Stimulated activated naive CD8-positive, alpha-beta T cell treated with anti-CD3 and anti-CD28 coated beads, Interleukin-15, amount 100 ng/mL, for 72 hours (primary cell): ENCODE measurements around the gene NRL.

Source experiments
- ATAC-seq: fragments of 150-1000 bp; cut with Tn5 transposase; 2 replicates; pipeline ENCODE4 v1.10.0; 2021; ENCODE audit warnings: mild to moderate bottlenecking, moderate library complexity
- DNase-seq, 2 donors: peaks; one replicate each; pipeline ENCODE4 v3.0.0; 2021 to 2022
- H3K27ac Mint-ChIP-seq, 2 donors: one replicate each; pipeline ENCODE4 v1.8.0; 2022; ENCODE audit warnings: mild to moderate bottlenecking in 2 of 2, mixed read lengths in 2 of 2, moderate library complexity in 2 of 2
- H3K27me3 Mint-ChIP-seq: one replicate; pipeline ENCODE4 v1.8.0; 2022; ENCODE audit warnings: mixed read lengths
- H3K4me1 Mint-ChIP-seq: one replicate; pipeline ENCODE4 v1.8.0; 2022; ENCODE audit warnings: mild to moderate bottlenecking, mixed read lengths
- H3K4me3 Mint-ChIP-seq, 2 donors: one replicate each; pipeline ENCODE4 v1.8.0; 2022; ENCODE audit warnings: mild to moderate bottlenecking in 2 of 2, mixed read lengths in 2 of 2, moderate library complexity in 1 of 2
- H3K9me3 Mint-ChIP-seq, 2 donors: one replicate each; pipeline ENCODE4 v1.8.0; 2022; ENCODE audit warnings: mixed read lengths in 2 of 2

Gene NRL

DNA sequence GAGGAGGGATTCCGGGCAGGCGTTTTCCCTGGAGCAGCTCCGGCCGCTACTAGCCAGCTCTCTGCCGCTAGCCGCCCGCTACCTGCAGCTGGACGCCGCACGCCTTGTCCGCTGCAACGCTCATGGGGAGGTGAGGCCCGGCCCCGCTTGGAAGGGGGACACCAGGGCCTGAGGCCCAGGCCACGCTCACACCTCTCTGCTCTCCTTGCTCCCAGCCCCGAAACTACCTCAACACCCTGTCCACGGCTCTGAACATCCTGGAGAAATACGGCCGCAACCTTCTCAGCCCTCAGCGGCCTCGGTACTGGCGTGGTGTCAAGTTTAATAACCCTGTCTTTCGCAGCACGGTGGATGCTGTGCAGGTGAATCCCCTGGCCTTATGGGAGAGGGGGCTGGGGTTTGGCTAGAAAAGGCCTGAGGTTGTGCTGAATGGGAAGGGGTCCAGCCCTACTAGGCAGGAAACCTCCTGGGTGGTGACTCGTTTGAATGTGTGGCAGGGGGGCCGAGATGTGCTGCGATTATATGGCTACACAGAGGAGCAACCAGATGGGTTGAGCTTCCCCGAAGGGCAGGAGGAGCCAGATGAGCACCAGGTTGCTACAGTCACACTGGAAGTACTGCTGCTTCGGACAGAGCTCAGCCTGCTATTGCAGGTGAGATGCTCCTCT is 33.1 kb upstream of the NRL start:
- Mint-ChIP-seq H3K27me3 (no peaks in the 10 kb centered on the region), H3K9me3 (no peaks in the 10 kb centered on the region), H3K4me1 (peaks cover 72% of the 10 kb centered on the region), H3K4me3 (peak overlapping the region; percentile 93 to 96), H3K27ac (peak overlapping the region; percentile 15 to 93)
- DNase-seq: no peak
- no peak for ATAC-seq

DNA sequence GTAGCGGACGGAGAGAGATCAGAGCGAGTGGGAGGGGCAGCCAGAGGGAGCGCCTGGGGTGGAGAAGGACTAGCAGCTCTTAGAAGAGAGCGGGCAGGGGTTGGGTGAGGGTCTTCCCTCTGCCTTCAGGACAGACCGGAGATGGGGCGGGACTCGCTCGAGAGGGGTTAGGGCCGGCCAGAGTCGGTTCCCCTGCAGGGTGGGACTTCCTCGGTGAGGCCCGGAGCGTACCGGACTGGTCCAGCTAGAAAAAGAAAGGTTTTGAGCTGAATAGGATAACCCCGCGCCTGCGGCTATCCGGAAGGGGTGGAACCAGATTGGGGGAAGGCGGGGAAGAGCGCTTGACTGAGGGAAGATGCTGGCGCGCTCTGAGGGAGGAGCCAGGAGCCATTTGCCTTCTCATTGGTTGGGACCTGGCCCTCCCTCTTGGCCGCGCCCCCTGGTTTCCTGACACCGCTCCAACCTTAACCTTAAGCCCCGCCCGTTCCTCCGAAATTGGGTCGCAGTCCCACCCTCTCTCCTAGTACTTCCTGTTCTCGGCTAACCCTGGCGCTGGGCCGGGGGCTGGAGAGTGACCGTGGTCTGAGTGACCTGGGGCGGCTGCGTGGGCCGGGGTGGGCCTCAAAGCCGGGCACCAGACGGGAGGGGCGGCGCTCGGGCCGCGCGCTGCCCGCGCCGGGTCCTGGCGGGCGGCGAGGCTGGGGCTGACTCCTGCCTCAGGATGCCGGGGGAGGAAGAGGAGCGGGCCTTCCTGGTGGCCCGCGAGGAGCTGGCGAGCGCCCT is 32.4 kb upstream of the NRL start, which contains the start of gene RNF31:
RNF31 (plus strand) TSS at position 521 of the 783 bp plus-strand sequence; CDS start at position 722, 201 bp downstream.
- peak; percentile 87 for ATAC-seq
- Mint-ChIP-seq H3K4me3 (peak within 1 kb of the TSS; percentile 93 to 96), H3K27me3 (no peaks in the 10 kb centered on the region), H3K27ac (peak within 1 kb of the TSS; percentile 95 to 96), H3K4me1 (peaks cover 80% of the 10 kb centered on the region), H3K9me3 (no peaks in the 10 kb centered on the region)
- peak; percentile 95 to 97 for DNase-seq

DNA sequence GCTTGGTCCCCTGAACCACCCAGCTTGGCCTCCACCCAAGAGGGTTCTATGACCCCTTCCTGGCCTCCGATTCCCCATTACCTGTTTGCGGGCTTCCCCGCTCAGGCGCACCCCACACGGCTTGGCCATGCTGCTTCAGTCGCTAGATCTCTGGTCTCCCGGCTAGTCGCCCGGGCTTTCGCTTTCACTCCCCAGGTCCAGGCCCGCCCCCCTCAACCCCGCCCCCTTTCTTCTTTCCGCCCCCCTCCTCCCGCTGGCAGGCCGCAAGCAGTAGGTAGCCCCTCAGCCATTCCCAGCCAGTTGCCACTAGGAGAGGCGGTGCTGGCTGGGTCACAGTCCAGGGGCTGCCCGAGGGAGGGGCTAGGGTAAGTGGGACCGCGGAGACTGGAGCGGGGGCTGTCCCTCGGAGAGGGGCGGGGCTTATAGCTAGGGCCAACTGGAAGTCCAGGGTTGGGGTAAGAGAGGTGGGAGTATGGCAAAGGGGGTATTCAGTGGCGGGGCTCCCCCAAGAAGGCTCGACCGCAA is 31.8 kb upstream of the NRL start, which contains the start of gene PSME2:
PSME2 (minus strand) TSS at position 158 of the 525 bp plus-strand sequence; CDS start at position 129, 29 bp downstream.
- peak within 1 kb of the TSS; percentile 95 to 96 for H3K27ac Mint-ChIP-seq
- H3K9me3 Mint-ChIP-seq: no peaks in the 10 kb centered on the region
- H3K27me3 Mint-ChIP-seq: no peaks in the 10 kb centered on the region
- peak; percentile 81 for ATAC-seq
- H3K4me3 Mint-ChIP-seq: peak within 1 kb of the TSS; percentile 93 to 96
- H3K4me1 Mint-ChIP-seq: peaks cover 85% of the 10 kb centered on the region
- DNase-seq: peak; percentile 96 to 98

DNA sequence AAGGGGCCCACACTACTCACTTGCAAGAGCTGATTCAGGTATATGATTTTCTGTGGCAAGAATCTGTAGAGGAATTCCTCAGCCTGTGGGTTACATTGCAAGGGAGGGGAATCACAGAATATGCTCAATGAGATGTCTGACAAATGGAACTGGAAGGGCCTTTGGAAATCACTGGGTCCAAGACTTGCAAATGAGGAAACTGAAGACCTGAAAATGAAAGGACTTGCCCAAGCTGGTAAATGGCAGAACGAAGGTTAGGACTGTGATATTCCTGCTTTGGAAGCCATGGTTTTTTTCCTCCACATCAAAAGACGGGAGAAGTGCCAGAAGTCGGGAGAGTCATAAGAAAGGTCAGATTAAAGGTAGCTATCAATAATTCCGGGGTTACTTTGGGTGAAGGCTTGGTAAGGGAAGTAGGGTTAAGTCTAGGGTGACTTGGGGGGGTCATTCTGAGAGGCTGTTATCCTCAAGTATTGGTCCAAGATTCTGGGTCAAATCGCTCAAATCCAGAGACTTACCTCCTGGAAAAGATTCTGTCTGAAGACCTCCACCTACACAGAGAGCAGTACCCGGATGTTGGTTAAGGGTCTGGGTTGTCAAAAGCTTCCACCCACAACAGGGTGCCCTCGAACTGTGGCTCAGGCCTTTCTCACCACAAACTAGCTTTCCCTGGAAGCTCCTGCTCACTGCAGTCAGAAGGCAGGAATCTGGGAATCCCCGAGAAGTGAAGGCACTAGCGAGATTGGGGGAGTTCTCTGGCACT is 31.1 kb upstream of the NRL start:
- Mint-ChIP-seq H3K4me3 (peak overlapping the region; percentile 93 to 96), H3K27ac (peak overlapping the region; percentile 95 to 96), H3K27me3 (no peaks in the 10 kb centered on the region), H3K9me3 (no peaks in the 10 kb centered on the region), H3K4me1 (peaks cover 80% of the 10 kb centered on the region)
- ATAC-seq (no peak), DNase-seq (no peak)

DNA sequence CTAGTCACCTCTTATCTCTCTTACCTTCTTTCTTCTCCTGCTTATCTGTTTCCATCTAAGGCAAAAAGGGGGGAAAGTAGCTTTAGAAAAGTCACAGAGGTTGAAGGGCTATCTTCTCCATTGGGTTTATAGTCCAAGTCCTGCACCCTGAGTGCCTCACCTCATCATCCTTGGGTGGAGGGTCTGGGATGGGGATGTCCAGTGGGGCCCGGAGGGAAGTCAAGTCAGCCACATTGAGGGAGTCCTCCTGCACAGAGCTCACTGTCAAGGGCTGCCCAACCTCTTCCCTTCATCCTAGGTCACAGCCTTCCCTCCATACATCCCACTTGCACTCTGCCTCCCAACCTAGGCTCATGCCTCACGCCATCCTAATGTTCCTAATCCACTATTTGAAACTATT is 30.5 kb upstream of the NRL start:
- DNase-seq (no peak), ATAC-seq (no peak)
- H3K27me3 Mint-ChIP-seq: no peaks in the 10 kb centered on the region
- peak overlapping the region; percentile 93 to 96 for H3K4me3 Mint-ChIP-seq
- no peaks in the 10 kb centered on the region for H3K9me3 Mint-ChIP-seq
- H3K27ac Mint-ChIP-seq: peak overlapping the region in 1 of 2 donors; percentile 80
- H3K4me1 Mint-ChIP-seq: peaks cover 73% of the 10 kb centered on the region

DNA sequence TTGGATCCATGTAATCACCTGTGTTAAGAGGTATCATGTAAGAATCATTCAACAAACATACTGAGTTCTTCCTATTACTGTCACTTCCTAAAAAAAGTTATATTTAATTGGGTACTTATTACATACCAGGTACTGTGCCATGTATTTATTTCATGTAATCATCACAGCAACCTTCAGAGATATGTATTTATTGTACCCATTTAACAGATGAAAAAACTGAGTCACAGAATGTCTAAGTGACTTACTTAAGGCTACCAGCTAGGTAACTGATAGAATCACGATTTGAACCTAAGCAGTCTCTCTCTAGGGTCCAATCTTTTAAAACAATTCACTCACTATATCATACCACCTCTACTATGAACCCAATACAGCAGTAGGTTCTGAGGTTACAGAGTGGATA is 29.7 kb upstream of the NRL start:
- no peak for ATAC-seq
- Mint-ChIP-seq H3K4me3 (peak overlapping the region; percentile 93 to 96), H3K27ac (no peak overlapping the region), H3K27me3 (no peaks in the 10 kb centered on the region), H3K9me3 (no peaks in the 10 kb centered on the region), H3K4me1 (peaks cover 70% of the 10 kb centered on the region)
- no peak for DNase-seq

DNA sequence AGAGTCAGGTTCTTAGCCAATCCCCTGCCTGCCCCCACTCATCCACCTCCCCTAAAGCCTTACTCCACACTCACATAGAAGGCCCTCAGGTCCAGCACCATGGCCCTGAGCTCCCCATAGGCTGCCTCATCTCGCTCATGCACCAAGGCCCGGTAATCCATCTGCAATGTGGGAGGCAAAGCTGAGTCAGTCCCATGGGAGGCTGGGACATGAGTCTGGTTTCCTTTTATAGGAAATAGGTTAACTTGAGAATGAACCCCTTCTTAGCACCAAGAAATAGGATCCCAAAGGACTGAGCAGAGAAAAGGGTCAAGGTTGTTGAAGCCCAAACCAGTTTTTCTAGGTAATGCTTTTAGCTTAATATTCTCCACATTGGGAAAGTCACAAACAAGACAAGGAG is 28.8 kb upstream of the NRL start:
- DNase-seq (no peak), ATAC-seq (no peak)
- Mint-ChIP-seq H3K4me1 (peaks cover 70% of the 10 kb centered on the region), H3K4me3 (peak overlapping the region in 1 of 2 donors; percentile 96), H3K27me3 (no peaks in the 10 kb centered on the region), H3K27ac (no peak overlapping the region), H3K9me3 (no peaks in the 10 kb centered on the region)

DNA sequence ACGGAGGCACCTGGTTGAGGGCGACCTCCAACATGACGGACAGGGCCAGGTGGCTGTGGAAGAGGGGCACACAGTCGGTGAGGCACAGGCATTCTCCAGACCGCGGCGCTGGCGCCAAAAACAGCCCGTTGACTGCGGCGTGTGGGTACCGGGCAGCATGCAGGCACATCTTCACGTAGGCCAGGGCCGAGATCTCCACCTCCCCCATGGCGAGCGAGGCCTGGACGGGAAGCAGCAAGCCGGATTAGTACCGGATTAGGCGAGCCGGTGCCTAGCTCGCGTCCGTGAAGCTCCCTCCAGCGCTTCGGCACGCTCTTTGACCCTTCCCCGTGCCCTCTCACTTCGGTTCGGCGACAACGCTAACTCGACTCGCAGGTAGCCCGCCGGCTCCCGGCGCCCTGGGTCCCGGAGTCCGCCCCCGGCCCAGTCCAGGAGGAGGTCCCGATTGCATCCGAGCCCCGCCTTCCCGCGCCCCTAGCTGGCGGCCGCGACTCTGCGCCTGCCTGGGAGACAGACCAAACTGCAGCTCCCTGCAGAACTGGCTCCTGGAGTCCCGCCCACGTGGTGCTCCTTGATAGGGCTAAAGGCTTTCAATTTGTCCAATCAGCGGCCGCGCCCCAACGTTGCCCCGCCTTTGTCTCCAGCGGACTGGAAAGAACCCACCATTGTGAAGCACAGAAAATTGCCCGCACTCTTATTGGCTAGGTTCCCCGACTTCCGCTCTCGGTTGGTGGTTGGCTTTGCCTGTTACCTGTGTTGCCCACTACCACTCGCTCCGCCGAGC is 26.5 kb upstream of the NRL start, which contains the start of gene EMC9:
EMC9 (minus strand) TSS at position 495 of the 784 bp plus-strand sequence; CDS start at position 208, 287 bp downstream.
- H3K27ac Mint-ChIP-seq: peak within 1 kb of the TSS; percentile 81 to 94
- H3K4me3 Mint-ChIP-seq: peak within 1 kb of the TSS; percentile 96
- ATAC-seq (peak; percentile 89), DNase-seq (peak; percentile 98 to 100)
- no peaks in the 10 kb centered on the region for H3K9me3 Mint-ChIP-seq
- peaks cover 80% of the 10 kb centered on the region for H3K4me1 Mint-ChIP-seq
- H3K27me3 Mint-ChIP-seq: no peaks in the 10 kb centered on the region

DNA sequence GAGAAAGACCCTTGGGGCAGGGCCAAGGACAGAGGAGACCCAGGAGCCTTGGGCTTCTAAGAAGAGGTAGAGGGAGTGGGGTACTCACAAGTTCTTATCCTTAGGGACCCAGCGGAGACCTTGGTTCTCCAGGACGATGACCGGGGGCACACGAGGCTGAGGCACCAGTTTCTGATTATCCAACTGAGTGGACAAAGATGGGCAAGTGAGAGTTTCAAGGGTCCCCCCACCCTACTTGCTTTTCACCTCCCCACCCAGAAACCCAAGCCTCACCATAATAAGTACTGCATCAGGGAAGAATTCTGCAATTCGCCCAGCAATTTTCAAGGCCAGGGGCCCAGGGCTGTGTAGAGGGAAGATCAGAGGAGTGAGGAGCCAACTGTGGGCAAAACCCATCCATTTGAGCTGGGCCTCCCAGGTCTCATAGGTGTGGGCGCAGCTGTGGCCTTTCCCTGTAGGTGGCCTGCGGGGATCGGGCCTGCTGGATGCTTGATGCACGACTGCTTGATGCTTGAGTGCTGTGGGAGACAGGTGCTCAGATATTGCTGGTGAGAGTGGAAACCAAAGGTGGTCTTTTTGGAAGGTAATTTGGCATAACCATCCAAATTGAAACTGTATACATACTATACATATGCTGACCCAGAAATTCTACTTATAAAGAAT is 24.7 kb upstream of the NRL start:
- DNase-seq (peak in 1 of 2 donors; percentile 42), ATAC-seq (no peak)
- peak overlapping the region; percentile 75 to 96 for H3K4me3 Mint-ChIP-seq
- no peaks in the 10 kb centered on the region for H3K27me3 Mint-ChIP-seq
- peaks cover 71% of the 10 kb centered on the region for H3K4me1 Mint-ChIP-seq
- peak overlapping the region in 1 of 2 donors; percentile 92 for H3K27ac Mint-ChIP-seq
- no peaks in the 10 kb centered on the region for H3K9me3 Mint-ChIP-seq

DNA sequence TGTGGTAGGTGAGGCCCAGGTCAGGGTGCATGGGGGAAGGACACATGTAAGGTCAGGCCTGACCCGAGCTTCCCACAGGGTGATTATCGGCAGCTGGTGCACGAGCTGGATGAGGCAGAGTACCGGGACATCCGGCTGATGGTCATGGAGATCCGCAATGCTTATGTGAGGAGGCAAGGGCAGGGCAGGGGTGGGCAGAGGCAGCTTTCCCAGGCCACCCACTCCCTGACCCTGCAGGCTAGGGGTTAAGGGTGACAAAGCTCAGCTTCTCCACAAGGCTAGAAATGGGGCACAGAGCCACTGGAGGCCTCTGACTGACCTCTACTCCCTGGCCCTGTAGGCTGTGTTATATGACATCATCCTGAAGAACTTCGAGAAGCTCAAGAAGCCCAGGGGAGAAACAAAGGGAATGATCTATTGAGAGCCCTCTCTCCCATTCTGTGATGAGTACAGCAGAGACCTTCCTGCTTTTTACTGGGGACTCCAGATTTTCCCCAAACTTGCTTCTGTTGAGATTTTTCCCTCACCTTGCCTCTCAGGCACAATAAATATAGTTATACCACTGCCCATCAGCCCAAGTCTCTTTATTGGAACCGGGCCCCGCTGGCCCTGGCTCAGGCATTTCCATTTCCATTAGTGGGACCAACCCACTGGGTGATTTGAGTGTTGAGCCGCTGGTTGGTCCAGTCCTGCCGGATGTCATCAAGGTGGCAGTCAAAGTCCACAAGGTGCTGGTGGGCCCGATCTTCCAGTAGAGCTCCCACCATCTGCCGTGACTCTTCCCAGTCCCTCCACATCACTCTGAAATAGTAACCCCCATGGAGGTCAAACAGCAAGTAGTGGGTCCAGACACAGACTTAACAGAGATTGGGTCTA is 23.9 kb upstream of the NRL start:
- ATAC-seq (no peak), DNase-seq (no peak)
- no peaks in the 10 kb centered on the region for H3K9me3 Mint-ChIP-seq
- H3K4me1 Mint-ChIP-seq: peaks cover 63% of the 10 kb centered on the region
- H3K27me3 Mint-ChIP-seq: no peaks in the 10 kb centered on the region
- H3K27ac Mint-ChIP-seq: peak overlapping the region; percentile 27 to 92
- peak overlapping the region; percentile 75 to 96 for H3K4me3 Mint-ChIP-seq

DNA sequence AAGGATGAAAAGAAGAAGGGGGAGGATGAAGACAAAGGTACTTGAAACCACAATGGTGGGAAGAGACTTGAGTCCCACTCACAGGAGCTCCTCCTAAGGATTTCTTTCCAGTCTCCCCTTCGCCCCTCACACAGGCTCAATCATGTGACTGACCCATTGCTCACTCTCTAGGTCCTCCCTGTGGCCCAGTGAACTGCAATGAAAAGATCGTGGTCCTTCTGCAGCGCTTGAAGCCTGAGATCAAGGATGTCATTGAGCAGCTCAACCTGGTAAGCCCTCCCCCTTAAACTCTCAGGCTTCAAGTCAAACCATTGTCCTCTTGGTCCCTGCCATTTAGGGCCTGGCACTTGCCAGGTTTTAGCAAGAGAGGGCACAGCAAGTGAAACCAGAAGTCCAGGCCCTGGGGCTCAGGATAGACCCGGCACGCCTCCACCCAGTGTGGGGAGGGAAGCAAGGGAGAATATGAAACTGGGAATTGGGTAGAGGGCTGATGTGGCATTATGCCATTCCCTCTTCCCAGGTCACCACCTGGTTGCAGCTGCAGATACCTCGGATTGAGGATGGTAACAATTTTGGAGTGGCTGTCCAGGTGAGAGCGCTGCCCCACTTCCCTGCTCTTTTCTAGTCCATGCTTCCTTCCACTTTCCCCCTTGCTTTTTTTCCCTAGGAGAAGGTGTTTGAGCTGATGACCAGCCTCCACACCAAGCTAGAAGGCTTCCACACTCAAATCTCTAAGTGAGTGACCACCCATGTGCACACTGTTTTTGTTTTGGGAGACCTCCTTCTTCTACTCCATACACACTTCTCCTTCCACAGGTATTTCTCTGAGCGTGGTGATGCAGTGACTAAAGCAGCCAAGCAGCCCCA is 23.0 kb upstream of the NRL start:
- peak overlapping the region; percentile 91 to 98 for H3K4me3 Mint-ChIP-seq
- no peaks in the 10 kb centered on the region for H3K9me3 Mint-ChIP-seq
- peaks cover 60% of the 10 kb centered on the region for H3K4me1 Mint-ChIP-seq
- no peak for ATAC-seq
- H3K27ac Mint-ChIP-seq: peak overlapping the region in 1 of 2 donors; percentile 94
- DNase-seq: no peak
- H3K27me3 Mint-ChIP-seq: no peaks in the 10 kb centered on the region

DNA sequence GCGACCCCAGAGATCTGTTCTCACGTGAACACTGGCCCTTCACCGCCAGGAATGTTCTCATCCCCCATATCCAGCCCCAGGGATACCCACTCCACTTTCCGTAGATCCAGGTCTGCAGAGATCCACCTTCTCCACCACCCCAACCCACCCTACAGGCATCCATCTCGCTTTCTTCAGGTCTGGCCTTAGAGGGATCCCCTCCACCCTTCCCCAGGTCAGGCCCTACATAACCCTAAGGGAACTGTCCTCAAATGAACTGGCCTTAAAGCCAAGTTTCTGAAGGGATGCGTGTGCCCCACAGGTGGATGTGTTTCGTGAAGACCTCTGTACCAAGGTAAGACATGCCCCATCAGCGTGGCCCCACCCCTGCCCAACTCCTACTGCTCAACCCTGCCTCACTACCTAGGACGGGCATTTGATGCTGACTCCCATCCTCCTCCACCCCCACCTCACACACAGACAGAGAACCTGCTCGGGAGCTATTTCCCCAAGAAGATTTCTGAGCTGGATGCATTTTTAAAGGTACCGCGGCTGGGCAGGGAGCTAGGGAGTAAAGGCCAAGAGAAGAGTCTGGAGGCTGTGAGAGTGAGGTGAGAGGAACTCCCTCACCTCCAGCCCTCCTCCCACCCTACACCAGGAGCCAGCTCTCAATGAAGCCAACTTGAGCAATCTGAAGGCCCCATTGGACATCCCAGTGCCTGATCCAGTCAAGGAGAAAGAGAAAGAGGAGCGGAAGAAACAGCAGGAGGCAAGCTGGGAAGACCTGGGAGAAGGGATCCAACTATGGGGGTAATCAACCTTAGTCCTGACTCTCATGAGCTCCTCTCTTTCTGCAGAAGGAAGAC is 22.2 kb upstream of the NRL start:
- Mint-ChIP-seq H3K4me3 (peak overlapping the region; percentile 91 to 98), H3K27me3 (no peaks in the 10 kb centered on the region), H3K27ac (peak overlapping the region; percentile 91 to 94), H3K9me3 (no peaks in the 10 kb centered on the region), H3K4me1 (peaks cover 60% of the 10 kb centered on the region)
- DNase-seq: no peak
- no peak for ATAC-seq
